ENCODE results near the gene BCL2L13. TPM values are rescaled to one million over a fixed set of nuclear protein-coding genes. Genes with fewer than 3 reads are reported as not detected.

BCL2L13 gene
- total and polyA plus RNA-seq, 3 donors from 2014 or later, result 60.1 to 80.2 (median 74.1) TPM

GRCh38 chr22:17606496-17606895 is 32.1 kb upstream of the BCL2L13 start:
- H3K4me3 ChIP-seq, result no peak overlapping the region
- WGBS, 2 donors, result 54 to 72% methylated on average over 5 of the region's 5 CpGs
- DNase-seq, result no peak
- H3K9me3 ChIP-seq, result no peaks in the 10 kb centered on the region
- no peaks in the 10 kb centered on the region for H3K36me3 ChIP-seq (ENCODE audit: low read depth, missing control alignments)
- peaks cover 17% of the 10 kb centered on the region for H3K4me1 ChIP-seq
- intact Hi-C loops (cut with DNase I; ENCODE audit: low total_unique reads), result no loop called here
- no peaks in the 10 kb centered on the region for H3K27me3 ChIP-seq
- no peak for TF ChIP-seq CTCF (IDR thresholded peaks at IDR 0.05)
- no peak overlapping the region for H3K27ac ChIP-seq

DNA sequence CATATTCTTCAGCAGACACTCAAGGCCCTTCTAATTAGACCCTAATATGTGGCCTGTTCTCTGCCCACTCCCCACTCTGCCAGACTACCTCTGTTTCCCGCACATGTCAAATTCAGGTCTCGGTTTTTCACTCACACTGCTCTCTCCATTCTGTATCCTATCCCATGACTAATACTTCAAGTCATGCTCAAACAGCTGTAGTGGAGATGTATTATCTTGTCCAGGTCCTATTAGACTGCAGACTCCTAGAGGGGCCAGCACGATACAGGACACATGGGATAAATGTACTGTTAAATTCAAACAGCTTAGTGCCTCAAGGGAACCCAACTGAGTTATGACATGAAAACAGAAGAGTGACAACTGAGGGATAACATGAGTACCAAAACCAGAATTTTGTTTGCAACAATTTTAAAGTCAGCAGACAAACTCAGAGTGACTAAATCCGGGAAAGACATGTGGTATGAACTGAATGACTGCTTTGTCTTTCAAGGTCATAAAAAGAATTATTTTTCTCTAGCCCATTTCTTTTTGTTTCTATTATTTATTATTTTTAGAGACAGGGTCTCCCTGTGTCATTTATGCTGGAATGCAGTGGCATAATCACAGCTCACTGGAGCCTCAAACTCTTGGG is 30.6 kb upstream of the BCL2L13 start:
- H3K4me1 ChIP-seq, result peaks cover 17% of the 10 kb centered on the region
- intact Hi-C loops (cut with DNase I; ENCODE audit: low total_unique reads), result no loop called here
- H3K27me3 ChIP-seq, result no peaks in the 10 kb centered on the region
- H3K4me3 ChIP-seq, result no peak overlapping the region
- TF ChIP-seq CTCF (IDR thresholded peaks at IDR 0.05) (no peak), POLR2A (IDR thresholded peaks at IDR 0.05) (no peak)
- H3K27ac ChIP-seq, result peak overlapping the region; percentile 4 to 37
- no peak for DNase-seq
- H3K36me3 ChIP-seq (ENCODE audit: low read depth, missing control alignments), result no peaks in the 10 kb centered on the region
- WGBS, 2 donors, result 76 to 86% methylated on average over 4 of the region's 4 CpGs
- H3K9me3 ChIP-seq, result no peaks in the 10 kb centered on the region

DNA sequence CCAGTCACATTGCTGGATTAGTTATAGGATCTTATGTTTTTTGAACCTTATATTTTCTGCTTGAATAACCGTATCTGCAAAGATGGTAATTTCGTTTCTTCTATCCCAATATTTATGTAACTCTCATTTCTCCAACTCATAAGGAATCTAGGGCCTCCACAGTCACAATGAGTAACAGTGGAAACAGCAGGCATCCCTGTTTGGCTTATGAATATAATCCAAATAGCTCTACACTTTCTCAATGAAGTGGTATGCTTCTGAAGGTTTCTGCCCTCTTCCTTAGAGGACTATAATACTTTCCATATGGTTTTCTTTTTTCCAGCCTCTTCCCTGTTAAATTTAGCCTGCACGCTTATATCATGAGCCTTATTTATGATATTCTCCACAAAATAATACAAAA is 26.5 kb upstream of the BCL2L13 start:
- H3K27ac ChIP-seq, result no peak overlapping the region
- DNase-seq, result no peak
- no peaks in the 10 kb centered on the region for H3K27me3 ChIP-seq
- WGBS, 2 donors, result 34 to 95% methylated on average over 3 of the region's 3 CpGs
- no peak for TF ChIP-seq CTCF (IDR thresholded peaks at IDR 0.05)
- TF ChIP-seq POLR2A (IDR thresholded peaks at IDR 0.05), result no peak
- H3K9me3 ChIP-seq, result no peaks in the 10 kb centered on the region
- peaks cover 13% of the 10 kb centered on the region for H3K4me1 ChIP-seq
- intact Hi-C loops (cut with DNase I; ENCODE audit: low total_unique reads), result no loop called here
- no peak overlapping the region for H3K4me3 ChIP-seq
- H3K36me3 ChIP-seq (ENCODE audit: low read depth, missing control alignments), result no peaks in the 10 kb centered on the region

GRCh38 chr22:17613280-17613679 is 25.3 kb upstream of the BCL2L13 start:
- H3K9me3 ChIP-seq, result no peaks in the 10 kb centered on the region
- H3K4me3 ChIP-seq, result no peak overlapping the region
- no peaks in the 10 kb centered on the region for H3K27me3 ChIP-seq
- DNase-seq, result no peak
- intact Hi-C loops (cut with DNase I; ENCODE audit: low total_unique reads), result no loop called here
- H3K36me3 ChIP-seq (ENCODE audit: low read depth, missing control alignments), result no peaks in the 10 kb centered on the region
- TF ChIP-seq CTCF (IDR thresholded peaks at IDR 0.05) (no peak), POLR2A (IDR thresholded peaks at IDR 0.05) (no peak)
- 86 to 93% methylated on average over 7 of the region's 7 CpGs for WGBS, 2 donors
- no peak overlapping the region for H3K27ac ChIP-seq
- peaks cover 13% of the 10 kb centered on the region for H3K4me1 ChIP-seq

- peak overlapping the region; percentile 91 to 93 for H3K4me3 ChIP-seq
- no peaks in the 10 kb centered on the region for H3K27me3 ChIP-seq
- no peaks in the 10 kb centered on the region for H3K9me3 ChIP-seq
- H3K27ac ChIP-seq, result peak overlapping the region; percentile 89 to 91
- H3K36me3 ChIP-seq (ENCODE audit: low read depth, missing control alignments), result no peaks in the 10 kb centered on the region
- no peak for TF ChIP-seq CTCF (IDR thresholded peaks at IDR 0.05)
- no peak for DNase-seq
- H3K4me1 ChIP-seq, result peaks cover 21% of the 10 kb centered on the region
- intact Hi-C loops (cut with DNase I; ENCODE audit: low total_unique reads), result no loop called here
- 6 to 8% methylated on average over 24 of the region's 24 CpGs for WGBS, 2 donors
Measured at GRCh38 chr22:17627961-17628405, 10.6 kb upstream of the BCL2L13 start.
